Muscle layer of colon (tissue), 2 donors: ENCODE data around the gene FAM20B.
A peak's percentile ranks its signal among the peaks of the same experiment; 100 is the strongest.
"Not testable (repeated sequence)": the region's sequence is repeated elsewhere in the genome, so short reads cannot be mapped to it uniquely, and the experiment has no call there.

Source experiments
- H3K27ac ChIP-seq: one replicate; pipeline ENCODE4 v1.7.0; 2013; ENCODE audit warnings: low read depth, mild to moderate bottlenecking, low read length, moderate library complexity
- H3K27me3 ChIP-seq, 2 donors: one replicate each; pipeline ENCODE4 v1.7.0; 2013; ENCODE audit warnings: low read length in 2 of 2, mild to moderate bottlenecking in 2 of 2; ENCODE audit not compliant: insufficient read depth in 2 of 2, control insufficient read depth in 1 of 2
- H3K36me3 ChIP-seq: one replicate; pipeline ENCODE4 v1.7.0; 2013; ENCODE audit warnings: mild to moderate bottlenecking, low read length; ENCODE audit not compliant: insufficient read depth
- H3K4me1 ChIP-seq: one replicate; pipeline ENCODE4 v1.7.0; 2013; ENCODE audit warnings: mild to moderate bottlenecking, low read length; ENCODE audit not compliant: insufficient read depth
- H3K4me3 ChIP-seq, 2 donors: one replicate each; pipeline ENCODE4 v1.7.0; 2013; ENCODE audit warnings: low read length in 2 of 2, low read depth in 1 of 2, mild to moderate bottlenecking in 1 of 2, moderate library complexity in 1 of 2
- H3K9ac ChIP-seq: one replicate; pipeline ENCODE4 v1.7.0; 2013; ENCODE audit warnings: low read length
- H3K9me3 ChIP-seq: one replicate; pipeline ENCODE4 v1.7.0; 2013; ENCODE audit warnings: mild to moderate bottlenecking, low read length
- donor health status: abdominal sarcoma.
- donor health status: Adenocarcinoma of cecum.

Gene FAM20B

GRCh38 chr1:179025125-179025974 is at the start of gene FAM20B:
TSS of gene FAM20B (plus strand) at chr1:179025894. CDS start at chr1:179043848, 17,954 bp downstream.
- H3K9me3 ChIP-seq = no peaks in the 10 kb centered on the region
- H3K4me3 ChIP-seq = peak within 1 kb of the TSS; percentile 74 to 91
- H3K9ac ChIP-seq = peak within 1 kb of the TSS; percentile 73
- H3K4me1 ChIP-seq = peaks cover 28% of the 10 kb centered on the region
- H3K36me3 ChIP-seq = no peaks in the 10 kb centered on the region
- no peaks in the 10 kb centered on the region for H3K27me3 ChIP-seq
- H3K27ac ChIP-seq = peak within 1 kb of the TSS; percentile 84

GRCh38 chr1:178976541-178976940 is 49.2 kb upstream of the FAM20B start:
- Histone ChIP-seq H3K36me3 (no peaks in the 10 kb centered on the region), H3K9ac (no peak overlapping the region), H3K27me3 (no peaks in the 10 kb centered on the region)

GRCh38 chr1:178986204-178986603 is 39.5 kb upstream of the FAM20B start:
- H3K4me3 ChIP-seq = no peak overlapping the region
- H3K4me1 ChIP-seq = no peaks in the 10 kb centered on the region
- H3K27ac ChIP-seq = no peak overlapping the region
- H3K9me3 ChIP-seq = no peaks in the 10 kb centered on the region
- no peaks in the 10 kb centered on the region for H3K27me3 ChIP-seq
- H3K36me3 ChIP-seq = no peaks in the 10 kb centered on the region
- no peak overlapping the region for H3K9ac ChIP-seq

More at GRCh38 chr1:178976541-178976940, 49.2 kb upstream of the FAM20B start:
- no peaks in the 10 kb centered on the region for H3K4me1 ChIP-seq
- H3K9me3 ChIP-seq = peaks cover 9% of the 10 kb centered on the region
- H3K27ac ChIP-seq = no peak overlapping the region
- H3K4me3 ChIP-seq = no peak overlapping the region

- not testable (repeated sequence) for H3K4me3 ChIP-seq, H3K4me1 ChIP-seq, H3K9me3 ChIP-seq, H3K27ac ChIP-seq, H3K9ac ChIP-seq, H3K27me3 ChIP-seq, H3K36me3 ChIP-seq
Measured at GRCh38 chr1:178988198-178988597, 37.5 kb upstream of the FAM20B start.

- Histone ChIP-seq H3K4me1 (no peaks in the 10 kb centered on the region), H3K36me3 (no peaks in the 10 kb centered on the region), H3K9me3 (no peaks in the 10 kb centered on the region), H3K27me3 (no peaks in the 10 kb centered on the region), H3K27ac (no peak overlapping the region), H3K4me3 (no peak overlapping the region), H3K9ac (no peak overlapping the region)
Measured at GRCh38 chr1:178993559-178993958, 32.1 kb upstream of the FAM20B start.

GRCh38 chr1:178997428-178997827 is 28.3 kb upstream of the FAM20B start:
- Histone ChIP-seq H3K9me3 (no peaks in the 10 kb centered on the region), H3K4me1 (peaks cover 2% of the 10 kb centered on the region), H3K36me3 (no peaks in the 10 kb centered on the region), H3K9ac (no peak overlapping the region), H3K27me3 (no peaks in the 10 kb centered on the region), H3K4me3 (no peak overlapping the region), H3K27ac (no peak overlapping the region)

- no peaks in the 10 kb centered on the region for H3K9me3 ChIP-seq
Measured at GRCh38 chr1:178998295-178998694, 27.4 kb upstream of the FAM20B start.

GRCh38 chr1:178999061-178999460 is 26.6 kb upstream of the FAM20B start:
- no peak overlapping the region for H3K4me3 ChIP-seq
- no peaks in the 10 kb centered on the region for H3K36me3 ChIP-seq
- no peaks in the 10 kb centered on the region for H3K27me3 ChIP-seq
- peaks cover 8% of the 10 kb centered on the region for H3K4me1 ChIP-seq
- H3K9ac ChIP-seq = no peak overlapping the region
- no peaks in the 10 kb centered on the region for H3K9me3 ChIP-seq
- no peak overlapping the region for H3K27ac ChIP-seq

More at GRCh38 chr1:178998295-178998694, 27.4 kb upstream of the FAM20B start:
- Histone ChIP-seq H3K4me3 (no peak overlapping the region), H3K9ac (no peak overlapping the region), H3K27ac (no peak overlapping the region), H3K4me1 (peaks cover 8% of the 10 kb centered on the region), H3K36me3 (no peaks in the 10 kb centered on the region), H3K27me3 (no peaks in the 10 kb centered on the region)

GRCh38 chr1:179001451-179001850 is 24.2 kb upstream of the FAM20B start:
- Histone ChIP-seq H3K9me3 (no peaks in the 10 kb centered on the region), H3K36me3 (no peaks in the 10 kb centered on the region), H3K27me3 (no peaks in the 10 kb centered on the region), H3K9ac (no peak overlapping the region), H3K4me3 (no peak overlapping the region), H3K4me1 (peaks cover 8% of the 10 kb centered on the region), H3K27ac (no peak overlapping the region)

- not testable (repeated sequence) for H3K27me3 ChIP-seq, H3K4me3 ChIP-seq, H3K4me1 ChIP-seq, H3K9ac ChIP-seq, H3K27ac ChIP-seq, H3K9me3 ChIP-seq, H3K36me3 ChIP-seq
Measured at GRCh38 chr1:179002064-179002463, 23.6 kb upstream of the FAM20B start.

GRCh38 chr1:179002552-179003345 is 22.9 kb upstream of the FAM20B start:
- Histone ChIP-seq H3K36me3 (no peaks in the 10 kb centered on the region), H3K4me1 (peaks cover 8% of the 10 kb centered on the region), H3K9ac (peak overlapping the region; percentile 12), H3K27ac (no peak overlapping the region), H3K9me3 (no peaks in the 10 kb centered on the region), H3K27me3 (no peaks in the 10 kb centered on the region), H3K4me3 (peak overlapping the region in 1 of 2 donors; percentile 37)
